ENCODE results near the gene EIF3M.
"Not testable (repeated sequence)": the region's sequence is repeated elsewhere in the genome, so short reads cannot be mapped to it uniquely, and the experiment has no call there.

The EIF3M gene

DNA sequence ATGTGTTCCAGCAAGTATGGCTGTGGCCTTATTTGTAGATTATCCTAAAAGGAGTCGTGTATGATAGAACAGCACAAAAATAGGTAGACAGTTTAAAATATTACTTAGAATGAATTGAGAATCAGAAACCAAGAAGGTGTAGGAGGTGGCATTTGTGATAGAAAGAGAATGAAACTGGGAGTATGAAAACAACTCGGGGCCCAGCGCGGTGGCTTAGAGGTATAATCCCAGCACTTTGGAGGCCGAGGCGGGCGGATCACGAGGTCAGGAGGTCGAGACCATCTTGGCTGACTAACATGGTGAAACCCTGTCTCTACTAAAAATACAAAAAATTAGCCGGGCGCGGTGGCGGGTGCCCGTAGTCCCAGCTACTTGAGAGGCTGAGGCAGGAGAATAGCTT is 12.5 kb downstream of the EIF3M start:
- not testable (repeated sequence) for DNase-seq (ENCODE audit: low read depth, low spot score)

DNA sequence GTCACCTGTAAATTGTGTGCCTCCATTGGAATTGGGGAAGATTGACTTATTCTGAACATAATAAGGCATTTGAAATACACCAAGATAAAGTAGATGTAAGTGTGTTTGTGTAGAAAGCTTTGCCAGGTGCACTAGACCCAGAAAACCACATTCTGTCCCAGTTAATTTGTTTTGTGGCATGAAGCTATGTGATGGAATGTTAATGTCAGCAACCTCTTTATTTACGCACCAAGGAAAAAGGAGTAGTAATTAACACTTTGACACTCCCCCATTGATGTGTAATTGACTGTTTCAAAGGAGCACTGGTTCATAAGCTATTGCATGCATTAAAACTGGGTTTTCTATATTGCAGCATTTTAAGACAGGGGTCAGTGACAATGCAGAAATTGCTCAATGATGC is 14.3 kb downstream of the EIF3M start:
- no peak for DNase-seq (ENCODE audit: low read depth, low spot score)

DNA sequence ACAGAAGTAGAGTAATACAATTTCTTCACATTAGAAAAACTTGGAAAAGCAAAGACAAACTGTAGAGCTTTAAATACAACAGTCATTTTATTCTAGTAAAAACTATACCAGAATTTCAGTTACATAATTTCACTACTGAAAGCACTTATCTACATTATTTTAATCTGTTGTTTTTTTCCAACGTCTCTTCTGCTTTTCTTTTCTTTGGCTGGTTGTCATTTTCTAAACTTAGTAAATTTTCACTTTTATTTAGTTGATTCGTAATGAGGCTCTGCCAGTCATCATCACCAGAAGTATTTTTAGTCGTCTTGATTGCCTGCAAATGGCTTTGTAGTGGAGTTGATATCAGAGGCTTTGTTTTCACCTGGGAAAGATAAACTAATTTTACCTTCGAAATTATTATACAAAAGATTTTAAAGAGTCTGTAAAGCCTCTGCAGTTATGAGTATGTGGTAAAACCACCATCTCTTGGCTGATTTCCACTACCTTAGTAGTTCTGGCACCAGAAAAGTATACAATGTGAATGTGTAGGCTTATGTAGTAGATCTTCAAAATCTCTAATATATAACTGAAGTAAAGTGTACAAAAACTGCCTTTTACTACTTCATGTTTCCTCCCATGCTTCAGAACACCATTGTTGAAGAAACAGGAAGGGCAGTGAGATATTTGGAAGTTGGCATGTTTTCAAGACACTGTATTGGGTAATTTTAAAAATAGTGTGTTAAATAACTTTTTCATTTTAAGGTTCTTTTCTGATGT is 19.2 kb downstream of the EIF3M start:
- DNase-seq (ENCODE audit: low read depth, low spot score): no peak

DNA sequence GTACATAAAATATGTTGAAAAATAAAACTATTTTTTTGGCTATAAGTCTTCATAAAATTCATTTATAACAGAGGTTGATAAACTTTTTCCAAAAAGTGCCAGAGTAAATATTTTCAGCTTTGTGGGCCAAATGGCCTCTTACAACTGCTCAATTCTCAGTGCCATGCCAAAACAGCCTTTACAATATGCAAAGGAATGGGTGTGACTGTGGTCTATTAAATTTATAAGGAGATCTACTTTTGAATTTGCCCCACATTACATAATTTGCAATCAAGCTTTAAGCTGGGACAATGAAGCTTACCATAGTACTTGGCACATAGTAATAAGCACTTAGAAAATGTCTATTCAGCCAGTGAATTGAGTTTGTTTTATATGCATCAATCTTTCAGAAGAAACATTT is 22.6 kb downstream of the EIF3M start:
- DNase-seq (ENCODE audit: low read depth, low spot score): no peak

DNA sequence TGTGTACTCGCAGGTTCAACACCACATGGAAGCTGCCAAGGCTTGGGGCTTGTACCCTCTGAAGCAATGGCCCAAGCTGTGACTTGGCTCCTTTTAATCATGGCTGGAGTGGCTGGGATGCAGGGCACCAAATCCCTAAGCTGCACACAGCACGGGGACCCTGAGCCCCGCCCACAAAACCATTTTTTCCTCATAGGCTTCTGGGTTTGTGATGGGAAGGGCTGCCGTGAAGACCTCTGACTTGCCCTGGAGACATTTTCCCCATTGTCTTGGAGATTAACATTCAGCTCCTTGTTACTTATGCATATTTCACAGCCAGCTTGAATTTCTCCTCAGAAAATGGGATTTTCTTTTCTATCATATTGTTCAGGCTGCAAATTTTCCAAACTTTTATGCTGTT is 25.2 kb downstream of the EIF3M start:
- not testable (repeated sequence) for DNase-seq (ENCODE audit: low read depth, low spot score)

DNA sequence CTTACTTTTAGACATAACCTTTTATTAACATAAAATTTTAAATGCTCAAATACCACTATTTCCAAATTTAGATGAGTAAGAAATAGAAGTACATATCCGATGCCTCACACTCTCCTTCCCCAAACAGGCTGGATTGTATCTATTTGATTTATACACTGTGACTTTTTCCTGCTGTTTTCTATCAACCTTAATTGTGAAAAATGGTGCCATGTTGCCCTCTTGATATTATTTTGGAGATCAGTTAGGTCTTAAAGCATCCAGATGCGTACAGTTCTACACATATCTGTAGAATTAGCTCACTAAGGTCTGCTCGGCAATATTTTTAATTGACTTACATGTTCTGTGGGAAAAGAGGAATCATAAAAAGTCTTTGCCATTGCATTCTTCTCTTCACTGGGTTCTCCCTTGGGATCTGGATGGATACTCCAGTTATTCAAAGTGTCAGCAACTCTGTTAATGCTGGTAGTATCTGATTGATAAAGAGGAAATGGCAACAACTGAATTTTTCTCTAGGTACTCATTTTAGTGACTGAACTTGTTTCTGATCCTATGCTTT is 27.2 kb downstream of the EIF3M start:
- DNase-seq (ENCODE audit: low read depth, low spot score): no peak

DNA sequence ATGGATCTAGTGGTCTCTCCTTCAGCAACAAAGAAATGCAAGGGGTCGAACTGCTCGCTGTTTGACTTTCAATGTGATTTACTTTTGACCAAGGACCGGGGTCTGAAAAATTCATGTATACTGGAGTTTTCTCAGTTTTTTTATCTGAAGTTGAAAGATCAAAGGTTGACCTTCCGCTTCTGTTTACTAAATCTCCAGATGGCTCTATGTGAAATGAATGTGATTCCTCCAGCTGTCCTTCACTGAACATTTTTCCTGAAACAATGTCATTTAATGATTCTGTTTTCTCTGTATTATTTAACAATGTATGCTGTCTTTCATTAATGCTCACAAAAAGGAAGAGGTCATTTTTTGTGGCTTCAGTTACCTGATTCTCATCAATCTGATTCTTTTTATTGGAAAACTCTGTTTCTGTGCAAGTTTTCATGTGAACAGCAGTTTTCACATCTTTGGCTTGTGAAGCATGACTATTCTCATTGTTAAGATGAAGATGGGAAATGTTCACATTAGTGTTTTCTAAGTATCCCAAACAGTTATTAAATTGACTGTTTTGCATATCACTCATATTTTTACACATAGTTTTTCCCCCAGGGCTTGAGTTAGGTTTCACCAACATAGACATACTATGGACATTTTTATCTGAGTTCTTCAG is 30.0 kb downstream of the EIF3M start:
- DNase-seq (ENCODE audit: low read depth, low spot score): no peak

DNA sequence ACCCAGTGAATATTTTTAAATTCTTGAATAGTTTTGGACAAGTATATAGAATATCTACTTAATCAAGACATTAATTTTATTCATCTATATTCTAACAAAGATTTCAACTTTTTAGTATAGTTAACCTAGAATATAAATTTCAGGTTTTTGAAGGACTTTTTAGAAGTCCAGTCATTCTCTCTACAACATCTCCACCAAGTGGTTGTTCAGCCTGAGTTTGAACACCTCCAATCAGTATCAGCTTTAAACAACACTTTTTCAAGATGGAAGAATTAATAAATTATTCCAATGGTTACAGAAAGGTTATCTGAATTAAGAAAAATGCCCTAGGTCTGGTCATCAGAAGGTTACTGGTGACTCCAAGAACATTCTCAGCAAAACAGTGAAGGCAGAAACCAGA is 31.8 kb downstream of the EIF3M start:
- DNase-seq (ENCODE audit: low read depth, low spot score): no peak

DNA sequence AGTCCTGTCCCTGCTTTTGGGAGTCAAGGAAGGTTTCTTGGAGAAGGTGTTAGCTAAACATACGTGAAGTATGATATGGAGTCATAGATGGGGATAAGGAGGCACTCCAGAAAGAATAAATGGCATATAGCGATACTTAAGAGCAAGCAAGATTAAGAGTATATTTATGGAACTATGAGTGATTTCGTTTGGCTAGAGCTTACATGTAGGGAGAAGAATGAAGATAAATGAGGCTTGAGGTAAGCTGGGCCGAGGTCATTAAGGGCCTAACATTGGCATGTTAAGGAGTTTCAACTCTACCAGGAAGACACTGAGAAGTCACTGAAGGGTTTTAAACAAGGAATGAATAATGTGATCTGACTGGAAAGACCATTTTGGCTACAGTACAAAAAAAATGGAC is 33.3 kb downstream of the EIF3M start:
- DNase-seq (ENCODE audit: low read depth, low spot score): no peak

DNA sequence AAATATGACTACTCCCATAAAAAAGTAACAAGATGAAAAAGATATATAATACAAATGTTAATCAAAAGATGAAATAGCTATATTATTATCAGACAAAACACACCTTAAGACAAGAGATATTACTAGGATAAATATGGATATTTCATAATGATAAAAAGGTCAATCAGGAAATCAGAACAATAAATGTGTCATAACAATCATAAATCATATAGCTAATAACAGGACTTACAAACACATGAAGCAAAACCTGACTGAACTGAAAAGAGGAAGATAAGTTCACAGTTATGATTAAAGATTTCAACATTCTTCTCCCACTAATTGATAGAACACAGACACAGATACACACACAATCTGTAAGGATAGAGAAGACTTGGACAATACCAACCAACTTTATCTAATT is 47.2 kb downstream of the EIF3M start:
- DNase-seq (ENCODE audit: low read depth, low spot score): no peak

DNA sequence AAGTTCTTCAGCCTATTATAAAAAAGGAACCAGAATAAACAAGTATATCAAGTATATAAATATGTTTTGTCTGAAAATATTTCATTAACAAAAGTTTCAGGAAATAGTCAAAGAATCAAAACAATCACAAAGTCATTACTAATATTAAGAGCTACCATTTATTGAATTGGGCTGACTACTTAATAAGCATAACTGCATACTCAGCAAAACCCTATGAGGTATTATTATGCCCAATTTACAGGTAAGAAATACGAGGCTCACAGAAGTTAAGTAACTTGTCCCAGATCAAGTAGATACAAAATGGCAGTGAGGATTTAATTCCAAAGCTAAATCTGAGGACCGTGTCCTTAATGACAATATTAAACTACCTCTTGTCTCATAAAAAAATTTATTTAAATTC is 52.2 kb downstream of the EIF3M start:
- DNase-seq (ENCODE audit: low read depth, low spot score): no peak

DNA sequence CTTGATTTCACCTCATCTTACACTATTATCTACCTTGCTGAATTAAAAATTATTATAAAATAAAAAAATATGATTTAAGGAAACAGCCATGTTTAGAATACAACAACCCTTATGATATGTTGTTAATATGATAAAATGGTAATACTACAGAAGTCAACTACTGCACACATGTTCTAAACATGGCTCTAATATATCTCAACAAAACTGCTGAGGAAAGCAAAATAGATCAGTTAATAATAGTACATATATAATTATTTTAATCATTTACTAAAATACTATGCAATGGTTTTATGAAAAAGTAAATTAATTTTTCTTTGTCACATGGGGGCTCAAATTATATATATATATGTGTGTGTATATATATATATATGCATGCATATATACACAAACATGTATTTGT is 57.7 kb downstream of the EIF3M start:
- no peak for DNase-seq (ENCODE audit: low read depth, low spot score)

DNA sequence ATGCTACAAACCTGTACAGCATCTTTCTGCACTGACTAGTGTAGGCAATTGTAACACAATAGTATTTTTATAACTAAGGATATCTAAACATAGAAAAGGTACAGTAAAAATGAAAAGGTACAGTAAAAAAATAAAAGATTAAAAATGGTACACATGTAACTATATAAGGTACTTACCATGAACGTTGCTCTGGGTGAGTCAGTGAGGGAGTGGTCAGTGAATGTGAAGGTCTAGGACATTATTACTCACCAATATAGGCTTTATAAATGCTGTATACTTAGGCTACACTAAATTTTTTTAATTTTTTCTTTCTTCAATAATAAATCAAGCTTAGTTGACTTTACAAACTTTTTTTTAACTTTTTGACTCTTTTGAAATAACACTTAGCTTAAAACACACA is 59.9 kb downstream of the EIF3M start:
- no peak for DNase-seq (ENCODE audit: low read depth, low spot score)
